H9 (cell line): Measurements from ENCODE around the gene GXYLT1. TPM values are rescaled to one million over a fixed set of nuclear protein-coding genes. Genes with fewer than 3 reads are reported as not detected.

Source experiments
- DNase-seq: peaks from one replicate; pipeline ENCODE4 v3.0.0-alpha.2; 2017
- H2AFZ ChIP-seq: one replicate; pipeline ENCODE4 v1.6.1; 2013; ENCODE audit warnings: mild to moderate bottlenecking, low read length, control low read depth, moderate library complexity
- H2AK5ac ChIP-seq: 2 replicates; pipeline ENCODE4 v1.6.1; 2013; ENCODE audit warnings: low read length, control low read depth, mixed read lengths; ENCODE audit not compliant: insufficient read length
- H2BK120ac ChIP-seq: one replicate; pipeline ENCODE4 v1.6.1; 2013; ENCODE audit warnings: low read depth, mild to moderate bottlenecking, low read length, control low read depth, inconsistent platforms; ENCODE audit not compliant: poor library complexity, severe bottlenecking
- H2BK12ac ChIP-seq: 2 replicates; pipeline ENCODE4 v1.6.1; 2013; ENCODE audit warnings: low read length, control low read depth, mixed read lengths, low read depth; ENCODE audit not compliant: insufficient read length
- H2BK15ac ChIP-seq: 2 replicates; pipeline ENCODE4 v1.6.1; 2013; ENCODE audit warnings: low read depth, low read length, control low read depth
- H2BK20ac ChIP-seq: one replicate; pipeline ENCODE4 v1.6.1; 2013; ENCODE audit warnings: low read depth, mild to moderate bottlenecking, low read length, control low read depth, inconsistent platforms; ENCODE audit not compliant: poor library complexity, severe bottlenecking
- H2BK5ac ChIP-seq: 2 replicates; pipeline ENCODE4 v1.6.1; 2013; ENCODE audit warnings: low read length, control low read depth, mixed read lengths; ENCODE audit not compliant: insufficient read length
- H3K14ac ChIP-seq: 2 replicates; pipeline ENCODE4 v1.6.1; 2013; ENCODE audit warnings: low read length, control low read depth; ENCODE audit not compliant: insufficient read depth
- H3K18ac ChIP-seq: 2 replicates; pipeline ENCODE4 v1.6.1; 2013; ENCODE audit warnings: low read depth, mild to moderate bottlenecking, mixed read lengths, low read length, control low read depth; ENCODE audit not compliant: insufficient read length
- H3K23ac ChIP-seq: 2 replicates; pipeline ENCODE4 v1.6.1; 2013; ENCODE audit warnings: low read length, control low read depth, mixed read lengths, low read depth; ENCODE audit not compliant: insufficient read length
- H3K23me2 ChIP-seq: 2 replicates; pipeline ENCODE4 v1.6.1; 2013; ENCODE audit warnings: low read depth, mild to moderate bottlenecking, mixed read lengths, low read length, control low read depth; ENCODE audit not compliant: insufficient read length, poor library complexity, severe bottlenecking
- H3K27ac ChIP-seq: 2 replicates; pipeline ENCODE4 v1.5.1; 2013; ENCODE audit warnings: low read length, control low read depth, mixed read lengths, low read depth; ENCODE audit not compliant: insufficient read length
- H3K27me3 ChIP-seq: 2 replicates; pipeline ENCODE4 v1.6.1; 2013; ENCODE audit warnings: low read length, control low read depth, inconsistent platforms; ENCODE audit not compliant: insufficient read depth
- H3K4ac ChIP-seq: 2 replicates; pipeline ENCODE4 v1.6.1; 2013; ENCODE audit warnings: low read depth, mild to moderate bottlenecking, control low read depth, inconsistent platforms, low read length, moderate library complexity
- H3K4me1 ChIP-seq: 2 replicates; pipeline ENCODE4 v1.6.1; 2013; ENCODE audit warnings: low read length, control low read depth, inconsistent platforms; ENCODE audit not compliant: insufficient read depth
- H3K4me2 ChIP-seq: 2 replicates; pipeline ENCODE4 v1.6.1; 2013; ENCODE audit warnings: low read length, control low read depth, mixed read lengths; ENCODE audit not compliant: insufficient read length, insufficient read depth
- H3K56ac ChIP-seq: 2 replicates; pipeline ENCODE4 v1.6.1; 2013; ENCODE audit warnings: low read depth, mild to moderate bottlenecking, mixed read lengths, low read length, control low read depth; ENCODE audit not compliant: insufficient read length
- H3K79me1 ChIP-seq: 2 replicates; pipeline ENCODE4 v1.6.1; 2013; ENCODE audit warnings: low read depth, mild to moderate bottlenecking, moderate library complexity, low read length, control low read depth, inconsistent platforms; ENCODE audit not compliant: insufficient read depth, poor library complexity, severe bottlenecking
- H3K79me2 ChIP-seq: 2 replicates; pipeline ENCODE4 v1.6.1; 2013; ENCODE audit warnings: low read length, control low read depth, inconsistent platforms; ENCODE audit not compliant: insufficient read depth
- H3K9ac ChIP-seq: 2 replicates; pipeline ENCODE4 v1.6.1; 2013; ENCODE audit warnings: low read length, control low read depth, mixed read lengths; ENCODE audit not compliant: insufficient read length; ENCODE audit errors: extremely low read depth
- H3K9me3 ChIP-seq: one replicate; pipeline ENCODE4 v1.6.1; 2013; ENCODE audit warnings: low read depth, low read length, inconsistent platforms; ENCODE audit not compliant: control insufficient read depth
- H3T11ph ChIP-seq: one replicate; pipeline ENCODE4 v1.6.1; 2013; ENCODE audit warnings: mild to moderate bottlenecking, low read length, control low read depth, inconsistent platforms
- H4K20me1 ChIP-seq: one replicate; pipeline ENCODE4 v1.6.1; 2013; ENCODE audit not compliant: control insufficient read depth, insufficient read length, insufficient read depth
- H4K5ac ChIP-seq: 2 replicates; pipeline ENCODE4 v1.6.1; 2013; ENCODE audit warnings: low read depth, mild to moderate bottlenecking, mixed read lengths, low read length, control low read depth; ENCODE audit not compliant: insufficient read length
- H4K8ac ChIP-seq: replicated peaks from 2 replicates; pipeline ENCODE4 v1.6.1; 2013; ENCODE audit warnings: low read length, control low read depth, mixed read lengths, low read depth; ENCODE audit not compliant: insufficient read length
- H4K91ac ChIP-seq: 2 replicates; pipeline ENCODE4 v1.6.1; 2013; ENCODE audit warnings: low read depth, mild to moderate bottlenecking, moderate library complexity, mixed read lengths, low read length, control low read depth; ENCODE audit not compliant: insufficient read length
- H3K27ac Mint-ChIP-seq, 3 experiments: 2 replicates in 2 of 3; 3 replicates in 1 of 3; pipeline ENCODE4 v1.8.0; 2020 to 2021; ENCODE audit warnings: mixed read lengths in 3 of 3, mild to moderate bottlenecking in 1 of 3, moderate library complexity in 1 of 3
- H3K27me3 Mint-ChIP-seq: 2 replicates; pipeline ENCODE4 v1.8.0; 2021; ENCODE audit warnings: low read depth, mild to moderate bottlenecking, moderate library complexity, mixed read lengths
- H3K36me3 Mint-ChIP-seq, 3 experiments: 2 replicates in 2 of 3; 3 replicates in 1 of 3; pipeline ENCODE4 v1.8.0; 2020 to 2021; ENCODE audit warnings: low read depth in 3 of 3, mixed read lengths in 3 of 3; ENCODE audit not compliant: insufficient read depth in 1 of 3
- H3K4me1 Mint-ChIP-seq, 2 experiments: 2 replicates each; pipeline ENCODE4 v1.8.0; 2020; ENCODE audit warnings: mixed read lengths in 2 of 2
- H3K4me3 Mint-ChIP-seq, 2 experiments: 2 replicates in 1 of 2; 3 replicates in 1 of 2; pipeline ENCODE4 v1.8.0; 2020 to 2021; ENCODE audit warnings: mild to moderate bottlenecking in 2 of 2, mixed read lengths in 2 of 2, moderate library complexity in 1 of 2
- H3K9me3 Mint-ChIP-seq, 2 experiments: 2 replicates in 1 of 2; 3 replicates in 1 of 2; pipeline ENCODE4 v1.8.0; 2020; ENCODE audit warnings: mild to moderate bottlenecking in 2 of 2, mixed read lengths in 2 of 2, moderate library complexity in 1 of 2
- CTCF ChIP-seq: fragments of 200-600 bp; sonication (generic); conservative IDR thresholded peaks from 3 replicates; pipeline ENCODE4 v1.8.0; 2021; ENCODE audit warnings: antibody characterized with exemption, mild to moderate bottlenecking
- total RNA-seq: library from RNA; stranded (reverse); gene quantifications from 2 replicates; pipeline ENCODE4 v1.2.1, GENCODE V29; 2021

Gene GXYLT1
- total RNA-seq, 1 experiment from 2014 or later = 14.5 TPM

DNA sequence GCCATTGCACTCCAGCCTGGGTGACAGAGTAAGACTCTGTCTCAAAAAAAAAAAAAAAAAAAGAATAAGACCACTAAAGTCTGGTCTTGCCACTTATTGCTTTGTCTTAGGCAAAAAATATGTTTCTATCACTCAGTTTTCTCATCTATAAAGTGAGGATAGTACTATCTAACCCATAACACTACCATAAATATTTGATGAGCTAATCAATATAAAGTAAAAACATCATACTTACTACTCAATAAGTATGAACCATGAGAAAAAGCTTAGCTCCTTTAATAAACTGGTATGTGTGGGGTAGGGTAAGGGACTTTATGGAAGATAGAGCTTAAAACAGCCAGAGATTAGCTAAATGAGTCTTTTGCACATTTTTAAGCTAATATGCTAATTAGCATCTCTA, 85.5 kb downstream of the GXYLT1 start:
- Histone ChIP-seq H2BK12ac (no peak overlapping the region), H4K5ac (no peak overlapping the region), H2AFZ (no peak overlapping the region), H3K9me3 (no peaks in the 10 kb centered on the region), H3K56ac (no peak overlapping the region), H3K23ac (no peak overlapping the region), H3K4me2 (no peak overlapping the region), H2BK15ac (no peak overlapping the region), H3K4me1 (no peaks in the 10 kb centered on the region; the same call in 1 of the 2 replicates), H3K79me1 (no peaks in the 10 kb centered on the region), H2BK20ac (no peak overlapping the region), H3K14ac (no peak overlapping the region), H4K20me1 (no peaks in the 10 kb centered on the region), H3K18ac (no peak overlapping the region), H3K4ac (no peak overlapping the region), H3K27ac (no peak overlapping the region), H2BK120ac (no peak overlapping the region), H3K79me2 (no peaks in the 10 kb centered on the region), H3T11ph (no peak overlapping the region), H4K8ac (no peak overlapping the region), H3K27me3 (no peaks in the 10 kb centered on the region), H2BK5ac (no peak overlapping the region), H3K23me2 (no peaks in the 10 kb centered on the region), H3K9ac (no peak overlapping the region), H2AK5ac (no peak overlapping the region), H4K91ac (no peak overlapping the region)
- Mint-ChIP-seq H3K36me3 (peaks cover 8 to 36% (median 18%) of the 10 kb centered on the region in 3 experiments), H3K27ac (no peak overlapping the region), H3K27me3 (no peaks in the 10 kb centered on the region), H3K4me3 (no peak overlapping the region), H3K4me1 (no peaks in the 10 kb centered on the region), H3K9me3 (peaks cover 31 to 41% of the 10 kb centered on the region in 2 experiments)
- no peak for DNase-seq
- no peak for TF ChIP-seq CTCF
